ENCODE measurements around the gene TMEM39B.
"Not testable (repeated sequence)": the region's sequence is repeated elsewhere in the genome, so short reads cannot be mapped to it uniquely, and the experiment has no call there.

The TMEM39B gene

GRCh38 chr1:32072622-32073298, at the start of gene TMEM39B:
Gene TMEM39B, plus strand, starts transcription at chr1:32072939. Its CDS starts 109 bp downstream, at chr1:32073048.
- peak; percentile 87 for DNase-seq (ENCODE audit: low read depth)

- DNase-seq (ENCODE audit: low read depth): no peak
Observed at GRCh38 chr1:32023351-32023750, 49.4 kb upstream of the TMEM39B start.

GRCh38 chr1:32025515-32025914, 47.2 kb upstream of the TMEM39B start:
- no peak for DNase-seq (ENCODE audit: low read depth)

- no peak for DNase-seq (ENCODE audit: low read depth)
Observed at GRCh38 chr1:32028746-32029145, 44.0 kb upstream of the TMEM39B start.

GRCh38 chr1:32031578-32032274, 41.0 kb upstream of the TMEM39B start:
- peak; percentile 41 for DNase-seq (ENCODE audit: low read depth)

GRCh38 chr1:32032275-32032615, 40.5 kb upstream of the TMEM39B start:
- no peak for DNase-seq (ENCODE audit: low read depth)

- DNase-seq (ENCODE audit: low read depth): no peak
Observed at GRCh38 chr1:32035119-32035518, 37.6 kb upstream of the TMEM39B start.

GRCh38 chr1:32040711-32041110, 32.0 kb upstream of the TMEM39B start:
- no peak for DNase-seq (ENCODE audit: low read depth)

GRCh38 chr1:32042330-32042729, 30.4 kb upstream of the TMEM39B start:
- no peak for DNase-seq (ENCODE audit: low read depth)

- no peak for DNase-seq (ENCODE audit: low read depth)
Observed at GRCh38 chr1:32044234-32044633, 28.5 kb upstream of the TMEM39B start.

GRCh38 chr1:32045772-32046171, 27.0 kb upstream of the TMEM39B start:
- DNase-seq (ENCODE audit: low read depth): no peak

- no peak for DNase-seq (ENCODE audit: low read depth)
Observed at GRCh38 chr1:32047701-32048100, 25.0 kb upstream of the TMEM39B start.

GRCh38 chr1:32048440-32048839, 24.3 kb upstream of the TMEM39B start:
- DNase-seq (ENCODE audit: low read depth): no peak

GRCh38 chr1:32051706-32052105, 21.0 kb upstream of the TMEM39B start:
- no peak for DNase-seq (ENCODE audit: low read depth)

- DNase-seq (ENCODE audit: low read depth): no peak
Observed at GRCh38 chr1:32052887-32053286, 19.9 kb upstream of the TMEM39B start.

GRCh38 chr1:32055416-32055815, 17.3 kb upstream of the TMEM39B start:
- no peak for DNase-seq (ENCODE audit: low read depth)

- no peak for DNase-seq (ENCODE audit: low read depth)
Observed at GRCh38 chr1:32056598-32056997, 16.1 kb upstream of the TMEM39B start.

- DNase-seq (ENCODE audit: low read depth): no peak
Observed at GRCh38 chr1:32060914-32061313, 11.8 kb upstream of the TMEM39B start.

GRCh38 chr1:32062867-32063230, 9.9 kb upstream of the TMEM39B start:
- no peak for DNase-seq (ENCODE audit: low read depth)

GRCh38 chr1:32063261-32063681, 9.5 kb upstream of the TMEM39B start:
- no peak for DNase-seq (ENCODE audit: low read depth)

GRCh38 chr1:32065613-32066488, 6.9 kb upstream of the TMEM39B start:
- not testable (repeated sequence) for DNase-seq (ENCODE audit: low read depth)

- DNase-seq (ENCODE audit: low read depth): peak; percentile 72
Observed at GRCh38 chr1:32066489-32066873, 6.3 kb upstream of the TMEM39B start.

Measured in HS-5 (cell line).